Measurements from ENCODE around the gene FKBP1A.
A peak's percentile ranks its signal among the peaks of the same experiment; 100 is the strongest.

FKBP1A gene

GRCh38 chr20:1392693-1393506 lies at the start of gene FKBP1A:
Gene FKBP1A, minus strand, starts transcription at chr20:1393054. Its CDS starts 56 bp downstream, at chr20:1392998.
- DNase-seq: peak; percentile 71 to 90

GRCh38 chr20:1442304-1442703 lies 49.5 kb upstream of the FKBP1A start:
- no peak for DNase-seq

- DNase-seq: no peak
Measured at GRCh38 chr20:1441133-1441532, 48.3 kb upstream of the FKBP1A start.

GRCh38 chr20:1440024-1440423 lies 47.2 kb upstream of the FKBP1A start:
- DNase-seq: peak in 1 of 2 donors; percentile 8

- no peak for DNase-seq
Measured at GRCh38 chr20:1438361-1438760, 45.5 kb upstream of the FKBP1A start.

- peak; percentile 40 to 65 for DNase-seq
Measured at GRCh38 chr20:1437235-1437904, 44.5 kb upstream of the FKBP1A start.

- DNase-seq: no peak
Measured at GRCh38 chr20:1436263-1436662, 43.4 kb upstream of the FKBP1A start.

- DNase-seq: no peak
Measured at GRCh38 chr20:1435337-1435699, 42.5 kb upstream of the FKBP1A start.

- peak; percentile 19 to 83 for DNase-seq
Measured at GRCh38 chr20:1434571-1435336, 41.9 kb upstream of the FKBP1A start.

GRCh38 chr20:1431158-1431557 lies 38.3 kb upstream of the FKBP1A start:
- DNase-seq: no peak

- no peak for DNase-seq
Measured at GRCh38 chr20:1430004-1430451, 37.2 kb upstream of the FKBP1A start.

GRCh38 chr20:1429143-1429728 lies 36.4 kb upstream of the FKBP1A start:
- no peak for DNase-seq

- no peak for DNase-seq
Measured at GRCh38 chr20:1427457-1428054, 34.7 kb upstream of the FKBP1A start.

- no peak for DNase-seq
Measured at GRCh38 chr20:1426231-1426849, 33.5 kb upstream of the FKBP1A start.

GRCh38 chr20:1424336-1424735 lies 31.5 kb upstream of the FKBP1A start:
- DNase-seq: no peak

GRCh38 chr20:1423625-1424106 lies 30.8 kb upstream of the FKBP1A start:
- DNase-seq: no peak

GRCh38 chr20:1423206-1423605 lies 30.4 kb upstream of the FKBP1A start:
- no peak for DNase-seq

GRCh38 chr20:1422753-1423152 lies 29.9 kb upstream of the FKBP1A start:
- no peak for DNase-seq

- no peak for DNase-seq
Measured at GRCh38 chr20:1420066-1420465, 27.2 kb upstream of the FKBP1A start.

- no peak for DNase-seq
Measured at GRCh38 chr20:1418350-1418749, 25.5 kb upstream of the FKBP1A start.

GRCh38 chr20:1417790-1418189 lies 24.9 kb upstream of the FKBP1A start:
- DNase-seq: no peak

GRCh38 chr20:1417273-1417672 lies 24.4 kb upstream of the FKBP1A start:
- DNase-seq: no peak

All from bone marrow (tissue), 2 donors.